ENCODE results near the gene PALM. TPM values are rescaled to one million over a fixed set of nuclear protein-coding genes. Genes with fewer than 3 reads are reported as not detected.

PALM gene
- total and polyA plus RNA-seq, 10 of the 15 experiments (the other 5 are each of a cell fraction or from before 2014, with no cell fraction given), result 0.09 to 0.95 (median 0.23) TPM; not detected in 2

DNA sequence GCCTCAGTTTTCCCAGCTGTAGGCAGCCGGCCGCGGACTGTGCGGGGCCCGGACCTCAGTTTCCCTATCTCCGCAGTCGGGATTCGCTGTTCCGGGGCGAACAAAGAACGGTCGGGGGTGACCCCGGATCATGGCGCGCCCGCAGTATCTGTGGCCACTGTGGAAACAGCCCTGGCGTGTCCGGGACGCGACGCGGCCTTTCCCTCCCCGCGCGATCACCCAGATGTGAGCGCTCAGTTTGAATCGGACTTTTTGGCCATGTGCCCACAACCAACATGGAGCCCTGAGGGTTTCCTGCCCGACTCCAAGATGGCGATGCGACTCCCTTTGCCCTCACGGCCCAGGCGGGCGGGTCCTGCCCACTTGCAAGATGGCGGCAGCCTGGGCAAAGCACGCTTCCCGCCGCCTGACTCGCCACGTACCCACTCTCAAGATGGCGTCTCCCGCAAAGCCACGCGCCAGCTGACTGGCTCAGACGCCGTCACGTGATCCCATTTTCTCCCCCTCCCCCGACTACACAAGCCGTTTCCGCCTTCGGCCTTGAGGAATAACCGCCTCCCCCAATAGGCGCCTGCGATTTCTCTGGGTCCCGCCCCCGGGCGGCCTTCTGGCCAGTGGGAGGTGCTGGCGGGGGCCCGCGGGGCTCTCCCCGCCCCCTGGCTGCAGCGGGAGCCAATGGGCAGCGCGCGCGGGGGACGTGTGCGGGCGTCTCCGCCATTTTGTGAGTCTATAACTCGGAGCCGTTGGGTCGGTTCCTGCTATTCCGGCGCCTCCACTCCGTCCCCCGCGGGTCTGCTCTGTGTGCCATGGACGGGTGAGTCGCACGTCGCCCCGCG, 88.2 kb downstream of the PALM start, which contains the start of gene PTBP1:
TSS of gene PTBP1 (plus strand) at position 761 of the 836 bp plus-strand sequence. CDS start at position 807, 46 bp downstream.
- BruUV-seq (replicated peaks), result no TSS peak
- H3K4me3 ChIP-seq, result peak within 1 kb of the TSS; percentile 92
- intact Hi-C loops (cut with micrococcal nuclease; ENCODE audit: unreplicated experiment) (loop anchor here (2.0 kb wide), 1 partner anchor 224 kb away; the partner anchor contains the start of gene BSG), in situ Hi-C loops (cut with MboI) (no loop called here)
- WGBS (ENCODE audit: insufficient coverage, insufficient replicate concordance, low lambda C conversion rate, missing lambda C conversion rate), result under 1% methylated on average over 77 of the region's 83 CpGs
- H3K4me2 ChIP-seq (ENCODE audit: control insufficient read depth, insufficient read depth), result peak within 1 kb of the TSS; percentile 84
- SMC1A ChIA-PET (ENCODE audit: uncharacterized antibody, unreplicated experiment), result no interaction called here
- peaks cover 30% of the 10 kb centered on the region for H4K20me1 ChIP-seq (ENCODE audit: control insufficient read depth, insufficient read depth)
- peak within 1 kb of the TSS; percentile 98 for H3K9ac ChIP-seq (ENCODE audit: control insufficient read depth, insufficient read depth, low read length)
- ATAC-seq (peak; percentile 93), DNase-seq (ENCODE audit: low read depth, low spot score) (peak; percentile 100), FAIRE-seq (peak; percentile 100)
- CTCF ChIA-PET, result no interaction called here
- POLR2A ChIA-PET, result interaction anchor here (1.3 kb wide), 1 partner anchor 110 kb away, joined by 3 read pairs; no protein-coding TSS in a partner anchor
- no peaks in the 10 kb centered on the region for H3K9me3 ChIP-seq (replicated peaks; ENCODE audit: control insufficient read depth, insufficient read depth, low read length)
- H3K79me2 ChIP-seq (ENCODE audit: control insufficient read depth, insufficient read depth, low read length), result peaks cover 42% of the 10 kb centered on the region
- peak within 1 kb of the TSS; percentile 97 for H2AFZ ChIP-seq (ENCODE audit: control insufficient read depth, low read depth, low read length)
- H3K27me3 ChIP-seq (replicated peaks in 1 of 2; ENCODE audit: control insufficient read depth in 2 of 2, insufficient read depth in 2 of 2, low read length in 1 of 2), result no peaks in the 10 kb centered on the region
- peaks cover 7% of the 10 kb centered on the region; the same call in 1 of the 2 replicates for H3K4me1 ChIP-seq (ENCODE audit: control insufficient read depth, insufficient read depth, low read length)
- peak within 1 kb of the TSS; percentile 90 for H3K27ac ChIP-seq (ENCODE audit: control insufficient read depth, insufficient read depth)
- H3K36me3 ChIP-seq (ENCODE audit: control insufficient read depth in 2 of 2, insufficient read depth in 2 of 2, low read length in 1 of 2), result peaks cover 11 to 20% of the 10 kb centered on the region in 2 experiments; a peak in 3 of 4 replicates
- RAD21 ChIA-PET (ENCODE audit: unreplicated experiment), result no interaction called here
- peak; percentile 99 for TF ChIP-seq HDGF (IDR thresholded peaks at IDR 0.05)
- TF ChIP-seq RBBP5 (conservative IDR thresholded peaks at IDR 0.05), result no peak
- TF ChIP-seq ATF3 (IDR thresholded peaks at IDR 0.05; ENCODE audit: borderline replicate concordance, extremely low read depth, low read depth, low read length), result peak; percentile 78; the same call in 1 of the 2 replicates
- no peak for TF ChIP-seq ZZZ3 (IDR thresholded peaks at IDR 0.05; ENCODE audit: control insufficient read depth, insufficient read length, low read depth)
- TF ChIP-seq MEF2B (IDR thresholded peaks at IDR 0.05; ENCODE audit: partially characterized antibody, poor library complexity, severe bottlenecking), result peak; percentile 95
- TF ChIP-seq ESRRA (IDR thresholded peaks at IDR 0.05; ENCODE audit: low read length), result peak; percentile 64; the same call in 1 of the 2 replicates
- TF ChIP-seq KAT2A (conservative IDR thresholded peaks at IDR 0.05; ENCODE audit: control insufficient read depth, low read depth, low read length), result no peak
- TF ChIP-seq IRF4 (IDR thresholded peaks at IDR 0.05; ENCODE audit: low read depth, low read length), result peak; percentile 42; the same call in 1 of the 2 replicates
- peak; percentile 95 for TF ChIP-seq TARDBP (IDR thresholded peaks at IDR 0.05; ENCODE audit: borderline replicate concordance)
- TF ChIP-seq PAX5 (IDR thresholded peaks at IDR 0.05; ENCODE audit: borderline replicate concordance, low read depth, low read length), result peak; percentile 46; the same call in 1 of the 2 replicates
- TF ChIP-seq CREB1 (IDR thresholded peaks at IDR 0.05; ENCODE audit: low read depth), result peak; percentile 85
- no peak for TF ChIP-seq RAD21 (IDR thresholded peaks at IDR 0.05; ENCODE audit: insufficient read depth, low read depth, low read length)
- TF ChIP-seq NFIC (IDR thresholded peaks at IDR 0.05; ENCODE audit: low read depth, low read length), result no peak
- TF ChIP-seq SMARCA5 (IDR thresholded peaks at IDR 0.05), result no peak
- TF ChIP-seq IKZF1 (conservative IDR thresholded peaks at IDR 0.05), result peak; percentile 96
- TF ChIP-seq SMAD1 (IDR thresholded peaks at IDR 0.05; ENCODE audit: low read depth, partially characterized antibody), result peak; percentile 52
- TF ChIP-seq, protein P1, sequence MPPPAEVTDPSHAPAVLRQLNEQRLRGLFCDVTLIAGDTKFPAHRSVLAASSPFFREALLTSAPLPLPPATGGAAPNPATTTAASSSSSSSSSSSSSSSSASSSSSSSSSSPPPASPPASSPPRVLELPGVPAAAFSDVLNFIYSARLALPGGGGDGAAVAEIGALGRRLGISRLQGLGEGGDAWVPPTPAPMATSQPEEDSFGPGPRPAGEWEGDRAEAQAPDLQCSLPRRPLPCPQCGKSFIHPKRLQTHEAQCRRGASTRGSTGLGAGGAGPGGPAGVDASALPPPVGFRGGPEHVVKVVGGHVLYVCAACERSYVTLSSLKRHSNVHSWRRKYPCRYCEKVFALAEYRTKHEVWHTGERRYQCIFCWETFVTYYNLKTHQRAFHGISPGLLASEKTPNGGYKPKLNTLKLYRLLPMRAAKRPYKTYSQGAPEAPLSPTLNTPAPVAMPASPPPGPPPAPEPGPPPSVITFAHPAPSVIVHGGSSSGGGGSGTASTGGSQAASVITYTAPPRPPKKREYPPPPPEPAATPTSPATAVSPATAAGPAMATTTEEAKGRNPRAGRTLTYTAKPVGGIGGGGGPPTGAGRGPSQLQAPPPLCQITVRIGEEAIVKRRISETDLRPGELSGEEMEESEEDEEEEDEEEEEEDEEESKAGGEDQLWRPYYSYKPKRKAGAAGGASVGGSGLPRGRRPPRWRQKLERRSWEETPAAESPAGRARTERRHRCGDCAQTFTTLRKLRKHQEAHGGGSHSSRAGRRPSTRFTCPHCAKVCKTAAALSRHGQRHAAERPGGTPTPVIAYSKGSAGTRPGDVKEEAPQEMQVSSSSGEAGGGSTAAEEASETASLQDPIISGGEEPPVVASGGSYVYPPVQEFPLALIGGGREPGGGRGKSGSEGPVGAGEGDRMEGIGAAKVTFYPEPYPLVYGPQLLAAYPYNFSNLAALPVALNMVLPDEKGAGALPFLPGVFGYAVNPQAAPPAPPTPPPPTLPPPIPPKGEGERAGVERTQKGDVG (CRISPR knock-in tag; IDR thresholded peaks at IDR 0.05), result peak; percentile 88
- no peak for TF ChIP-seq ZSCAN29 (IDR thresholded peaks at IDR 0.05)
- TF ChIP-seq CHD2 (IDR thresholded peaks at IDR 0.05; ENCODE audit: borderline replicate concordance, low read depth, low read length), result peak; percentile 95
- no peak; the same call in 1 of the 2 replicates for TF ChIP-seq DPF2 (IDR thresholded peaks at IDR 0.05)
- TF ChIP-seq TBL1XR1 (IDR thresholded peaks at IDR 0.05; ENCODE audit: low read depth, low read length), result peak; percentile 41
- no peak for TF ChIP-seq SREBF1 (IDR thresholded peaks at IDR 0.05; ENCODE audit: low read length)
